Epithelial cell of prostate (primary cell): ENCODE measurements around the gene EIF2AK2.
A peak's percentile ranks its signal among the peaks of the same experiment; 100 is the strongest.
"Not testable (repeated sequence)": the region's sequence is repeated elsewhere in the genome, so short reads cannot be mapped to it uniquely, and the experiment has no call there.

Experiments
- DNase-seq: peaks from one replicate; pipeline ENCODE4 v3.0.0-alpha.2; 2011; ENCODE audit warnings: low read depth, low spot score
- H3K27ac ChIP-seq: fragments of 450-650 bp; 2 replicates; pipeline ENCODE4 v1.5.1; 2017; ENCODE audit warnings: mild to moderate bottlenecking

The EIF2AK2 gene

GRCh38 chr2:37156857-37157714 lies at the start of gene EIF2AK2:
EIF2AK2 (minus strand) TSS chr2:37156980; CDS start chr2:37147806, 9,174 bp downstream.
- H3K27ac ChIP-seq: peak within 1 kb of the TSS; percentile 69
- peak; percentile 34 for DNase-seq

GRCh38 chr2:37205689-37206341 lies 49.0 kb upstream of the EIF2AK2 start:
- H3K27ac ChIP-seq: no peak overlapping the region
- no peak for DNase-seq

- not testable (repeated sequence) for DNase-seq, H3K27ac ChIP-seq
Observed at GRCh38 chr2:37205071-37205661, 48.4 kb upstream of the EIF2AK2 start.

GRCh38 chr2:37203708-37204107 lies 46.9 kb upstream of the EIF2AK2 start:
- no peak overlapping the region for H3K27ac ChIP-seq
- no peak for DNase-seq

- no peak for DNase-seq
- H3K27ac ChIP-seq: no peak overlapping the region
Observed at GRCh38 chr2:37201766-37202165, 45.0 kb upstream of the EIF2AK2 start.

- DNase-seq: no peak
- H3K27ac ChIP-seq: no peak overlapping the region
Observed at GRCh38 chr2:37201208-37201607, 44.4 kb upstream of the EIF2AK2 start.

- no peak for DNase-seq
Observed at GRCh38 chr2:37198681-37199065, 41.9 kb upstream of the EIF2AK2 start.

GRCh38 chr2:37196320-37197195 lies 39.8 kb upstream of the EIF2AK2 start, which contains the start of gene CEBPZOS:
CEBPZOS (plus strand) TSS chr2:37196496; CDS start chr2:37199705, 3,209 bp downstream.
- DNase-seq: peak; percentile 16
- H3K27ac ChIP-seq: peak within 1 kb of the TSS; percentile 69

More at GRCh38 chr2:37198681-37199065, 41.9 kb upstream of the EIF2AK2 start:
- no peak overlapping the region for H3K27ac ChIP-seq

- H3K27ac ChIP-seq: peak overlapping the region; percentile 69
- DNase-seq: not testable (repeated sequence)
Observed at GRCh38 chr2:37195862-37196319, 39.1 kb upstream of the EIF2AK2 start.

- H3K27ac ChIP-seq: no peak overlapping the region
- DNase-seq: no peak
Observed at GRCh38 chr2:37192551-37192950, 35.8 kb upstream of the EIF2AK2 start.

- H3K27ac ChIP-seq: no peak overlapping the region
- no peak for DNase-seq
Observed at GRCh38 chr2:37191747-37192146, 35.0 kb upstream of the EIF2AK2 start.

GRCh38 chr2:37191253-37191652 lies 34.5 kb upstream of the EIF2AK2 start:
- no peak for DNase-seq
- H3K27ac ChIP-seq: no peak overlapping the region

- DNase-seq: no peak
- peak overlapping the region; percentile 62 for H3K27ac ChIP-seq
Observed at GRCh38 chr2:37190290-37190689, 33.5 kb upstream of the EIF2AK2 start.

- peak overlapping the region; percentile 62 for H3K27ac ChIP-seq
- peak; percentile 71 for DNase-seq
Observed at GRCh38 chr2:37189452-37190153, 32.8 kb upstream of the EIF2AK2 start.

- DNase-seq: no peak
- H3K27ac ChIP-seq: peak within 1 kb of the TSS; percentile 62
Observed at GRCh38 chr2:37188570-37188969, 31.8 kb upstream of the EIF2AK2 start, which contains the start of gene SULT6B1. SULT6B1 (minus strand) TSS chr2:37188670; CDS start chr2:37188640, 30 bp downstream.

- DNase-seq: no peak
Observed at GRCh38 chr2:37181726-37182684, 25.2 kb upstream of the EIF2AK2 start.

GRCh38 chr2:37180640-37181039 lies 23.9 kb upstream of the EIF2AK2 start:
- no peak for DNase-seq
- H3K27ac ChIP-seq: no peak overlapping the region

More at GRCh38 chr2:37181726-37182684, 25.2 kb upstream of the EIF2AK2 start:
- no peak overlapping the region for H3K27ac ChIP-seq
